ENCODE measurements around the gene LRBA. TPM values are rescaled to one million over a fixed set of nuclear protein-coding genes. Genes with fewer than 3 reads are reported as not detected.

The LRBA gene
- polyA plus RNA-seq, 1 of the 3 experiments (the other 2 are of a cell fraction), result 11.4 TPM

DNA sequence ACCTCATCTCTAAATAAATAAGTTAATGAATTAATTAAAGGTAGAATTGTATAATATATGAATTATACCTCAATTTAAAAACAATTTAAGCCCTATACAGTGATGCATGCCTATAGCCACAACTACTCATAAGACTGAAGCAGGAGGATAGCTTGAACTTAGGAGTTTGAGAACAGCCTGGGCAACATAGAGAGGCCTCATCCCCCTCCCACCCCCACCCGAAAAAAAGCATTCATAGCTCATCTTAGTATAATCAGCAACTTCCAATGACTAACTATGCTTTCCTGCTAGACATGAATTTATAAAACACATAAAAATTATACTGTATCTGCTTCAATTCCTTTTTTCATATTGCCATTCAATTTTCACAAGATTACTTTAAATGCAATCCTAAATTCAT, 1.6 kb downstream of the LRBA start:
- Histone ChIP-seq H3K79me2 (ENCODE audit: insufficient read depth) (peaks cover 15% of the 10 kb centered on the region; the same call in 1 of the 2 replicates), H3K9me3 (no peaks in the 10 kb centered on the region), H3F3A (replicated peaks; ENCODE audit: insufficient read depth) (peaks cover 6% of the 10 kb centered on the region), H3K9me2 (no peaks in the 10 kb centered on the region), H2AFZ (ENCODE audit: low read depth) (no peak overlapping the region), H4K20me1 (ENCODE audit: insufficient read depth) (no peaks in the 10 kb centered on the region), H3K4me1 (ENCODE audit: control insufficient read depth in 1 of 2, insufficient read depth in 2 of 2, low read depth in 1 of 2, low read length in 1 of 2) (peaks cover 6 to 12% of the 10 kb centered on the region in 2 experiments; a peak in 3 of 4 replicates), H3K27me3 (ENCODE audit: insufficient read depth) (no peaks in the 10 kb centered on the region), H3K36me3 (replicated peaks in 1 of 2; ENCODE audit: control insufficient read depth in 1 of 2, insufficient read depth in 2 of 2, low read length in 1 of 2) (peaks cover 0 to 4% of the 10 kb centered on the region in 2 experiments), H3K9ac (no peak overlapping the region), H3K4me3 (ENCODE audit: low read depth in 2 of 2, low read length in 1 of 2) (peak overlapping the region; percentile 82 to 85; a peak in 2 of 4 replicates), H3K27ac (ENCODE audit: low read depth in 2 of 2, low read length in 1 of 2) (no peak overlapping the region), H3K4me2 (peak overlapping the region; percentile 92)
- CTCF ChIA-PET, result no interaction called here
- TF ChIP-seq JUND (IDR thresholded peaks at IDR 0.05), result no peak
- POLR2A ChIA-PET, result no interaction called here
- 0% methylated on average over 1 of the region's 1 CpG for WGBS (ENCODE audit: low lambda C conversion rate)
- no peak for DNase-seq

DNA sequence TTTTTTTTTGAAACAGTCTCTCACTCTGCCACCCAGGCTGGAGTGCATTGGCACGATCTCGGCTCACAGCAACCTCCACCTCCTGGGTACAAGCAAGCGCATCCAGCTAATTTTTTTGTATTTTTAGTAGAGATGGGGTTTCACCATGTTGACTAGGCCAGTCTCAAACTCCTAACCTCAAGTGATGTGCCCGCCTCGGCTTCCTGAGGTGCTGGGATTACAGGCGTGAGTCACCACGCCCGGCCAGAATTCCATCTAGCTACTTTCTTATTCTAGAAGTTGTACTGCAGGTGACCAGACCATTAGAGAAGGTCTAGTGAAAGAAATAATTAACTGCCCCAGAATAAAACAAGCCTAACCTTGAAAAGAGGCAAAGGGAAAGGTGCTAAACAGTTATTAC, 2.3 kb downstream of the LRBA start:
- Histone ChIP-seq H3K9me3 (no peaks in the 10 kb centered on the region), H3K4me3 (ENCODE audit: low read depth in 2 of 2, low read length in 1 of 2) (0 out of 4 replicates have a peak overlapping the region, but pooled peaks of 1 of the 2 experiments have one; percentile 13), H3K79me2 (ENCODE audit: insufficient read depth) (peaks cover 15% of the 10 kb centered on the region; the same call in 1 of the 2 replicates), H3K9ac (no peak overlapping the region), H3F3A (replicated peaks; ENCODE audit: insufficient read depth) (peaks cover 6% of the 10 kb centered on the region), H3K36me3 (replicated peaks in 1 of 2; ENCODE audit: control insufficient read depth in 1 of 2, insufficient read depth in 2 of 2, low read length in 1 of 2) (peaks cover 0 to 4% of the 10 kb centered on the region in 2 experiments), H3K27ac (ENCODE audit: low read depth in 2 of 2, low read length in 1 of 2) (no peak overlapping the region), H3K9me2 (no peaks in the 10 kb centered on the region), H4K20me1 (ENCODE audit: insufficient read depth) (no peaks in the 10 kb centered on the region), H3K4me2 (peak overlapping the region; percentile 92; the same call in 1 of the 2 replicates), H3K27me3 (ENCODE audit: insufficient read depth) (no peaks in the 10 kb centered on the region), H3K4me1 (ENCODE audit: control insufficient read depth in 1 of 2, insufficient read depth in 2 of 2, low read depth in 1 of 2, low read length in 1 of 2) (peaks cover 6 to 12% of the 10 kb centered on the region in 2 experiments; a peak in 3 of 4 replicates), H2AFZ (ENCODE audit: low read depth) (no peak overlapping the region)
- ChIA-PET CTCF (no interaction called here), POLR2A (no interaction called here)
- no peak for DNase-seq
- 84% methylated on average over 8 of the region's 8 CpGs for WGBS (ENCODE audit: low lambda C conversion rate)
- TF ChIP-seq TAF1 (IDR thresholded peaks at IDR 0.05; ENCODE audit: borderline replicate concordance, low read depth, low read length), result no peak
- TF ChIP-seq, protein P1, sequence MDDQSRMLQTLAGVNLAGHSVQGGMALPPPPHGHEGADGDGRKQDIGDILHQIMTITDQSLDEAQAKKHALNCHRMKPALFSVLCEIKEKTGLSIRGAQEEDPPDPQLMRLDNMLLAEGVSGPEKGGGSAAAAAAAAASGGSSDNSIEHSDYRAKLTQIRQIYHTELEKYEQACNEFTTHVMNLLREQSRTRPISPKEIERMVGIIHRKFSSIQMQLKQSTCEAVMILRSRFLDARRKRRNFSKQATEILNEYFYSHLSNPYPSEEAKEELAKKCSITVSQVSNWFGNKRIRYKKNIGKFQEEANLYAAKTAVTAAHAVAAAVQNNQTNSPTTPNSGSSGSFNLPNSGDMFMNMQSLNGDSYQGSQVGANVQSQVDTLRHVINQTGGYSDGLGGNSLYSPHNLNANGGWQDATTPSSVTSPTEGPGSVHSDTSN (IDR thresholded peaks at IDR 0.05), result no peak
- TF ChIP-seq JUND (IDR thresholded peaks at IDR 0.05), result no peak
- TF ChIP-seq, protein P2, sequence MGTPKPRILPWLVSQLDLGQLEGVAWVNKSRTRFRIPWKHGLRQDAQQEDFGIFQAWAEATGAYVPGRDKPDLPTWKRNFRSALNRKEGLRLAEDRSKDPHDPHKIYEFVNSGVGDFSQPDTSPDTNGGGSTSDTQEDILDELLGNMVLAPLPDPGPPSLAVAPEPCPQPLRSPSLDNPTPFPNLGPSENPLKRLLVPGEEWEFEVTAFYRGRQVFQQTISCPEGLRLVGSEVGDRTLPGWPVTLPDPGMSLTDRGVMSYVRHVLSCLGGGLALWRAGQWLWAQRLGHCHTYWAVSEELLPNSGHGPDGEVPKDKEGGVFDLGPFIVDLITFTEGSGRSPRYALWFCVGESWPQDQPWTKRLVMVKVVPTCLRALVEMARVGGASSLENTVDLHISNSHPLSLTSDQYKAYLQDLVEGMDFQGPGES (IDR thresholded peaks at IDR 0.05; ENCODE audit: low read depth, low read length), result no peak

DNA sequence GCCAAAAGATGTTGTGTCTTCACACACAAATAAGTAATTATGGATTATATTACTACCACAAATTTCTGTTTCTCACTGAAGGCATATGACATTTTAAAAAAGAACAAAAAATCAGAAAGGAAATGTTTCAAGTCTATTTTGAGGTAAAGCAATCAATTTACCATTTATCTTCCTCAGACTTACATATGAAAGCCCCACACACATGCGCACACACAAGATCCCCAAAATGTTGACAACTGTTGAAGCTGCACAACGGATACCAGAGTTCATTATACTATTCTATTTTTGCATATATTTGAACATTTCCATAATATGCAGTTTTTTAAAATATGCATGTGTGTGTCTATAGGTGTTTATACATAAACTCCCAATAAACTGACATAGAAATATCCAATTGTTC, 2.7 kb downstream of the LRBA start:
- Histone ChIP-seq H3K9ac (no peak overlapping the region), H3K4me1 (ENCODE audit: control insufficient read depth in 1 of 2, insufficient read depth in 2 of 2, low read depth in 1 of 2, low read length in 1 of 2) (peaks cover 6 to 12% of the 10 kb centered on the region in 2 experiments; a peak in 3 of 4 replicates), H3K79me2 (ENCODE audit: insufficient read depth) (peaks cover 15% of the 10 kb centered on the region; the same call in 1 of the 2 replicates), H3K4me2 (no peak overlapping the region), H4K20me1 (ENCODE audit: insufficient read depth) (no peaks in the 10 kb centered on the region), H3K9me3 (no peaks in the 10 kb centered on the region), H2AFZ (ENCODE audit: low read depth) (no peak overlapping the region), H3K27ac (ENCODE audit: low read depth in 2 of 2, low read length in 1 of 2) (no peak overlapping the region), H3K36me3 (replicated peaks in 1 of 2; ENCODE audit: control insufficient read depth in 1 of 2, insufficient read depth in 2 of 2, low read length in 1 of 2) (peaks cover 0 to 4% of the 10 kb centered on the region in 2 experiments), H3K4me3 (ENCODE audit: low read depth in 2 of 2, low read length in 1 of 2) (no peak overlapping the region), H3K9me2 (no peaks in the 10 kb centered on the region), H3K27me3 (ENCODE audit: insufficient read depth) (no peaks in the 10 kb centered on the region), H3F3A (replicated peaks; ENCODE audit: insufficient read depth) (peaks cover 6% of the 10 kb centered on the region)
- ChIA-PET POLR2A (no interaction called here), CTCF (no interaction called here)
- TF ChIP-seq TEAD4 (IDR thresholded peaks at IDR 0.05; ENCODE audit: borderline replicate concordance, insufficient read depth) (no peak), SIN3A (IDR thresholded peaks at IDR 0.05; ENCODE audit: borderline replicate concordance, low read depth, low read length) (no peak), NFIC (IDR thresholded peaks at IDR 0.05; ENCODE audit: borderline replicate concordance) (no peak), TAF1 (IDR thresholded peaks at IDR 0.05; ENCODE audit: borderline replicate concordance, low read depth, low read length) (no peak), POLR2AphosphoS5 (IDR thresholded peaks at IDR 0.05; ENCODE audit: low read depth, low read length) (no peak), MEF2A (IDR thresholded peaks at IDR 0.05; ENCODE audit: borderline replicate concordance, low read depth) (no peak), GATA2 (CRISPR knock-in tag; IDR thresholded peaks at IDR 0.05) (no peak), RAD21 (IDR thresholded peaks at IDR 0.05; ENCODE audit: low read length) (no peak), RXRA (IDR thresholded peaks at IDR 0.05; ENCODE audit: borderline replicate concordance, low read depth) (no peak), FOSL2 (IDR thresholded peaks at IDR 0.05; ENCODE audit: borderline replicate concordance, low read depth) (no peak), EP300 (IDR thresholded peaks at IDR 0.05; ENCODE audit: borderline replicate concordance in 1 of 2, low read depth in 1 of 2, low read length in 1 of 2) (no peak), NRF1 (IDR thresholded peaks at IDR 0.05; ENCODE audit: low read depth, low read length) (no peak)
- TF ChIP-seq, protein P3, sequence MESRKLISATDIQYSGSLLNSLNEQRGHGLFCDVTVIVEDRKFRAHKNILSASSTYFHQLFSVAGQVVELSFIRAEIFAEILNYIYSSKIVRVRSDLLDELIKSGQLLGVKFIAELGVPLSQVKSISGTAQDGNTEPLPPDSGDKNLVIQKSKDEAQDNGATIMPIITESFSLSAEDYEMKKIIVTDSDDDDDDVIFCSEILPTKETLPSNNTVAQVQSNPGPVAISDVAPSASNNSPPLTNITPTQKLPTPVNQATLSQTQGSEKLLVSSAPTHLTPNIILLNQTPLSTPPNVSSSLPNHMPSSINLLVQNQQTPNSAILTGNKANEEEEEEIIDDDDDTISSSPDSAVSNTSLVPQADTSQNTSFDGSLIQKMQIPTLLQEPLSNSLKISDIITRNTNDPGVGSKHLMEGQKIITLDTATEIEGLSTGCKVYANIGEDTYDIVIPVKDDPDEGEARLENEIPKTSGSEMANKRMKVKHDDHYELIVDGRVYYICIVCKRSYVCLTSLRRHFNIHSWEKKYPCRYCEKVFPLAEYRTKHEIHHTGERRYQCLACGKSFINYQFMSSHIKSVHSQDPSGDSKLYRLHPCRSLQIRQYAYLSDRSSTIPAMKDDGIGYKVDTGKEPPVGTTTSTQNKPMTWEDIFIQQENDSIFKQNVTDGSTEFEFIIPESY (IDR thresholded peaks at IDR 0.05; ENCODE audit: borderline replicate concordance, low read depth), result no peak
- TF ChIP-seq, protein P2 (IDR thresholded peaks at IDR 0.05; ENCODE audit: low read depth, low read length), result no peak
- DNase-seq, result no peak
- 98% methylated on average over 2 of the region's 2 CpGs for WGBS (ENCODE audit: low lambda C conversion rate)

All from SK-N-SH (cell line).